ENCODE measurements around the gene BMPR1A. TPM values are rescaled to one million over a fixed set of nuclear protein-coding genes. Genes with fewer than 3 reads are reported as not detected.
A peak's percentile ranks its signal among the peaks of the same experiment; 100 is the strongest.

BMPR1A gene
- total RNA-seq, 6 experiments from 2014 or later, result 41.9 to 50.5 (median 46.6) TPM

GRCh38 chr10:86758189-86759072 is 2.0 kb downstream of the BMPR1A start:
- Mint-ChIP-seq H3K27me3 (ENCODE audit: insufficient read depth) (no peaks in the 10 kb centered on the region; the same call in 1 of the 2 replicates), H3K4me3 (peak overlapping the region; percentile 93), H3K4me1 (ENCODE audit: low read depth) (peaks cover 52% of the 10 kb centered on the region), H3K27ac (peak overlapping the region; percentile 80), H3K9me3 (no peaks in the 10 kb centered on the region), H3K36me3 (ENCODE audit: low read depth) (peaks cover 7% of the 10 kb centered on the region; the same call in 1 of the 2 replicates)
- DNase-seq, result no peak
- TF ChIP-seq CTCF (IDR thresholded peaks at IDR 0.05), result no peak

GRCh38 chr10:86759073-86759672 is 2.8 kb downstream of the BMPR1A start:
- TF ChIP-seq CTCF (IDR thresholded peaks at IDR 0.05), result no peak
- H3K36me3 Mint-ChIP-seq (ENCODE audit: low read depth), result no peaks in the 10 kb centered on the region; the same call in 1 of the 2 replicates
- no peaks in the 10 kb centered on the region for H3K9me3 Mint-ChIP-seq
- peak overlapping the region; percentile 80 for H3K27ac Mint-ChIP-seq
- H3K27me3 Mint-ChIP-seq (ENCODE audit: insufficient read depth), result no peaks in the 10 kb centered on the region; the same call in 1 of the 2 replicates
- peak overlapping the region; percentile 93 for H3K4me3 Mint-ChIP-seq
- no peak for DNase-seq
- H3K4me1 Mint-ChIP-seq (ENCODE audit: low read depth), result peaks cover 44% of the 10 kb centered on the region

- peaks cover 36% of the 10 kb centered on the region for H3K4me1 Mint-ChIP-seq (ENCODE audit: low read depth)
- H3K27me3 Mint-ChIP-seq (ENCODE audit: insufficient read depth), result no peaks in the 10 kb centered on the region; the same call in 1 of the 2 replicates
- no peaks in the 10 kb centered on the region for H3K36me3 Mint-ChIP-seq (ENCODE audit: low read depth)
- H3K9me3 Mint-ChIP-seq, result no peaks in the 10 kb centered on the region
- H3K27ac Mint-ChIP-seq, result no peak overlapping the region
- no peak overlapping the region for H3K4me3 Mint-ChIP-seq
- DNase-seq, result no peak
- no peak for TF ChIP-seq CTCF (IDR thresholded peaks at IDR 0.05)
These were observed 7.0 kb downstream of the BMPR1A start for GRCh38 chr10:86763404-86763803.

- Mint-ChIP-seq H3K4me3 (no peak overlapping the region), H3K27ac (no peak overlapping the region), H3K4me1 (ENCODE audit: low read depth) (peaks cover 38% of the 10 kb centered on the region), H3K27me3 (ENCODE audit: insufficient read depth) (no peaks in the 10 kb centered on the region; the same call in 1 of the 2 replicates), H3K9me3 (no peaks in the 10 kb centered on the region), H3K36me3 (ENCODE audit: low read depth) (no peaks in the 10 kb centered on the region)
- no peak for TF ChIP-seq CTCF (IDR thresholded peaks at IDR 0.05)
- DNase-seq, result no peak
These were observed 9.1 kb downstream of the BMPR1A start for GRCh38 chr10:86765548-86765947.

- DNase-seq, result no peak
- Mint-ChIP-seq H3K9me3 (no peaks in the 10 kb centered on the region), H3K4me1 (ENCODE audit: low read depth) (peaks cover 41% of the 10 kb centered on the region), H3K36me3 (ENCODE audit: low read depth) (no peaks in the 10 kb centered on the region), H3K4me3 (no peak overlapping the region), H3K27me3 (ENCODE audit: insufficient read depth) (no peaks in the 10 kb centered on the region), H3K27ac (no peak overlapping the region)
- no peak for TF ChIP-seq CTCF (IDR thresholded peaks at IDR 0.05)
These were observed 12.1 kb downstream of the BMPR1A start for GRCh38 chr10:86768412-86769062.
